Astrocyte of the cerebellum (primary cell): ENCODE data around the gene GRPEL1.
A peak's percentile ranks its signal among the peaks of the same experiment; 100 is the strongest.

Experiments
- DNase-seq: peaks from one replicate; pipeline ENCODE4 v3.0.0-alpha.2; 2011; ENCODE audit warnings: low read depth
- H3K4me3 ChIP-seq: 2 replicates; pipeline ENCODE4 v1.5.1; 2011; ENCODE audit warnings: mild to moderate bottlenecking, low read depth, low read length, moderate library complexity
- in situ Hi-C: cut with HindIII; loops from 2 replicates; pipeline ENCODE4 v1.10.0; 2017; ENCODE audit warnings: low sequenced_read_pairs
- TF ChIP-seq, protein P1 (sequence below): IDR thresholded peaks from 2 replicates; pipeline ENCODE4 v1.5.1; 2012; ENCODE audit warnings: low read length, low read depth, moderate library complexity, mild to moderate bottlenecking; ENCODE audit errors: missing control alignments

GRPEL1 gene

GRCh38 chr4:7043284-7044136 lies 24.4 kb downstream of the GRPEL1 start, which contains the start of gene TADA2B:
TADA2B (plus strand) TSS chr4:7043372; CDS start chr4:7043580, 208 bp downstream.
- peak within 1 kb of the TSS; percentile 90 for H3K4me3 ChIP-seq
- DNase-seq: no peak
- TF ChIP-seq, protein P1, sequence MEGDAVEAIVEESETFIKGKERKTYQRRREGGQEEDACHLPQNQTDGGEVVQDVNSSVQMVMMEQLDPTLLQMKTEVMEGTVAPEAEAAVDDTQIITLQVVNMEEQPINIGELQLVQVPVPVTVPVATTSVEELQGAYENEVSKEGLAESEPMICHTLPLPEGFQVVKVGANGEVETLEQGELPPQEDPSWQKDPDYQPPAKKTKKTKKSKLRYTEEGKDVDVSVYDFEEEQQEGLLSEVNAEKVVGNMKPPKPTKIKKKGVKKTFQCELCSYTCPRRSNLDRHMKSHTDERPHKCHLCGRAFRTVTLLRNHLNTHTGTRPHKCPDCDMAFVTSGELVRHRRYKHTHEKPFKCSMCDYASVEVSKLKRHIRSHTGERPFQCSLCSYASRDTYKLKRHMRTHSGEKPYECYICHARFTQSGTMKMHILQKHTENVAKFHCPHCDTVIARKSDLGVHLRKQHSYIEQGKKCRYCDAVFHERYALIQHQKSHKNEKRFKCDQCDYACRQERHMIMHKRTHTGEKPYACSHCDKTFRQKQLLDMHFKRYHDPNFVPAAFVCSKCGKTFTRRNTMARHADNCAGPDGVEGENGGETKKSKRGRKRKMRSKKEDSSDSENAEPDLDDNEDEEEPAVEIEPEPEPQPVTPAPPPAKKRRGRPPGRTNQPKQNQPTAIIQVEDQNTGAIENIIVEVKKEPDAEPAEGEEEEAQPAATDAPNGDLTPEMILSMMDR: no peak
- in situ Hi-C loops: no loop called here

GRCh38 chr4:7042503-7043283 lies 25.2 kb downstream of the GRPEL1 start:
- in situ Hi-C loops: no loop called here
- DNase-seq: peak; percentile 95
- H3K4me3 ChIP-seq: peak overlapping the region; percentile 73
- TF ChIP-seq, protein P1: no peak

DNA sequence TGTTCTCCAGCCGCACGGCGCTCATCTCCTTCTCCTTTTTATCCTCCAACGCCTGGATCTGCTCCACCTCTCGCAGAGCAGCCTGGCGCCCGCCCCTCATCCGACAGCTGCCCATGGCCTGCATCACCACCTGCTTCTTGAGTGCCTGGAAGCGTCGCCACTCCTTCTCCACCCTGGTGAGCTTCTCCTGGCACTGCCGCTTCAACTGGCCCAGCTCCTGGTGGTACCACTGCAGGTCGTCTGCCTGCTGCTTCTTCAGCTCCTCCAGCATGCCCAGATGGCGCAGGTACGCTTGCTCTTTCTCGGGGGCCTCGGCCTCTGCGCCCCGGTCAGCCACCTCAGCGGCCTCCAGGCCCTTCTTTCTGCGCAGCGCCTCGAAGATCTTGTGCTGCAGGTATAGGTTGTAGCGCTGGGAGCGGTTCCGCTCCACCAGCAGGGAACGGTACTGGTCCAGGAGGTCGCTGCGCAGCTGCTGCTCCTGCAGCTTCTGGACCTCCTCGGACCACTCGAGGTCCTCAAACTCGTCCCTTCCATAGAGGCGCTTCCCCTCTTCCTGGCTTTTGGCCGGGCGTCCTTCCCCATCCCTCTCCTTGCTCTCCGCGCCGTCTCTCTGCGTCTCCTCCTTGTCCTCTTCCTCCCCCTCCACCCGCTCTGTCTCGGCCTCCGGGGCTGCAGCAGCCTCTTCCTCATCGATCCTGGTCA lies 25.9 kb downstream of the GRPEL1 start:
- H3K4me3 ChIP-seq: peak overlapping the region; percentile 73
- TF ChIP-seq, protein P1: no peak
- in situ Hi-C loops: no loop called here
- DNase-seq: no peak

DNA sequence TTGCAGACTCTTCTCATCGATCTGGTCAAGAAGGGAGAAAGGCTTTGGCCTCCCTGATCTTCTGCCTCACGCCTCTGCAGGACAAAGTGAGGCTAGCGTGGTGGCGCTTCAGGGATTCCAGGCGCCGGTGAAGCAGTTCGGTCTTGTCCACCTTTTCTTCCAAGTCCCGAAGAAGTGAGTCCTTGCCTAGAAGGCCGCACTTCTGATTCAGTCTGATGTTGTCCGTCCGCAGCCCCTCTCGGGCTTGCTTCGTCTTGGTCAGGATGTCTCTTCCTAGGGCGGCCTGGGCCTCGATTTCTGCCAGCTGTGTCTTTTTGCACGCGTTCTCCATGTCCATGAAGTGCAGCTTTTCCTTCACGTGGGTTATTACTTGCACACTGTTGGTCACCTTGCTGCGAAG lies 26.6 kb downstream of the GRPEL1 start:
- no peak overlapping the region for H3K4me3 ChIP-seq
- TF ChIP-seq, protein P1: no peak
- DNase-seq: no peak
- in situ Hi-C loops: no loop called here

DNA sequence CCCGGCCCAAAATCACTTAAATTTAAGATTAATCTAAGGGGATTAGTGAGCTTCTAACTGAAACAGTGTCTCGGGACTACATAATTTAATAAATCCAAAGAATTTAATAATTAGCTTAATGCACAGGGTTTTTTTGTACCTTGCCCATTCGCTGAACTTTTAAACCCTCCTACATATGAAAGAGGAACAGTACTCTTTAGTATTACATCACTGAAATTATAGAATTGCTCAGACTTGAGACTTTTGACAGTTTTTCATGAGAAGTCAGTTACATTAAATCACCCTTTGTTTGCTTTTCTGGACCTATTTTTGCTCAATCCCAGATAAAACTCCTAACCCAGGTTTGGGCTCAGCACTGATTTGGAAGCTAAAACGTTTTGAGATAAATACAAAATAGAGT lies 27.1 kb downstream of the GRPEL1 start:
- in situ Hi-C loops: no loop called here
- H3K4me3 ChIP-seq: no peak overlapping the region
- TF ChIP-seq, protein P1: no peak
- DNase-seq: no peak

DNA sequence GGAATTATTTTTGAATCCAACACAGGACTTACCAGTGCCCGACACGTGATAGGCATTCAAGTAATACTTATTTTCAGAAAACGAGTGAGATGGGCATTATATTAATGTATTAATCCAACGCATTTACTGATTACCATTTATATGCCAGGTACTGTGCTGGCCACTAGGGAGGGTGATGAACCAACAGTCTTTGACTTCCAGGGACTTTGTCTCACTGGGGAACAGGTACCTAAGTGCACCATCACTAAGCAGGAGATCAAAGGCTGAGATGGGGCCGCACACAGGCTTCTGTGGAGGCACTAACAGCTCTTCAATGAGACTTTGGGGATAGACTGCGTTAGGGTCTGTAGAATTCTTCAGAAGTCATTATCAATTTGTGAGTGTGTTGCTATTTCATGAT lies 30.4 kb downstream of the GRPEL1 start:
- in situ Hi-C loops: no loop called here
- H3K4me3 ChIP-seq: no peak overlapping the region
- TF ChIP-seq, protein P1: peak; percentile 19
- no peak for DNase-seq
